HEK293T (cell line): Measurements from ENCODE around the gene KRTAP4-9.

ENCODE experiments used
- BHLHE40 ChIP-seq: fragments of 450-650 bp; IDR thresholded peaks from 2 replicates; pipeline ENCODE4 v1.6.1; 2016; ENCODE audit warnings: mild to moderate bottlenecking, moderate library complexity, borderline replicate concordance
- CTBP1 ChIP-seq: fragments of 450-650 bp; IDR thresholded peaks from 2 replicates; pipeline ENCODE4 v1.6.1; 2016; ENCODE audit warnings: borderline replicate concordance
- ELF4 ChIP-seq: fragments of 450-650 bp; IDR thresholded peaks from 2 replicates; pipeline ENCODE4 v1.6.1; 2017; ENCODE audit warnings: antibody characterized with exemption
- FOXA1 ChIP-seq: fragments of 450-650 bp; IDR thresholded peaks from 2 replicates; pipeline ENCODE4 v1.6.1; 2016; ENCODE audit warnings: mild to moderate bottlenecking
- FOXK2 ChIP-seq: fragments of 450-650 bp; IDR thresholded peaks from 2 replicates; pipeline ENCODE4 v1.6.1; 2016; ENCODE audit warnings: mild to moderate bottlenecking
- FOXM1 ChIP-seq: fragments of 450-650 bp; IDR thresholded peaks from 2 replicates; pipeline ENCODE4 v1.6.1; 2017; ENCODE audit warnings: mild to moderate bottlenecking, borderline replicate concordance
- HDGF ChIP-seq: fragments of 450-650 bp; IDR thresholded peaks from 2 replicates; pipeline ENCODE4 v1.6.1; 2017; ENCODE audit warnings: antibody characterized with exemption, borderline replicate concordance
- L3MBTL2 ChIP-seq: fragments of 450-650 bp; conservative IDR thresholded peaks from 2 replicates; pipeline ENCODE4 v1.6.1; 2016; ENCODE audit warnings: mild to moderate bottlenecking
- LEF1 ChIP-seq: fragments of 450-650 bp; IDR thresholded peaks from 2 replicates; pipeline ENCODE4 v1.6.1; 2017; ENCODE audit warnings: mild to moderate bottlenecking, borderline replicate concordance
- SP1 ChIP-seq: fragments of 450-650 bp; IDR thresholded peaks from 2 replicates; pipeline ENCODE4 v1.6.1; 2017
- SUZ12 ChIP-seq: fragments of 450-650 bp; IDR thresholded peaks from 2 replicates; pipeline ENCODE4 v1.6.1; 2016; ENCODE audit warnings: mild to moderate bottlenecking
- TARDBP ChIP-seq: fragments of 450-650 bp; IDR thresholded peaks from 2 replicates; pipeline ENCODE4 v1.6.1; 2016

DNA sequence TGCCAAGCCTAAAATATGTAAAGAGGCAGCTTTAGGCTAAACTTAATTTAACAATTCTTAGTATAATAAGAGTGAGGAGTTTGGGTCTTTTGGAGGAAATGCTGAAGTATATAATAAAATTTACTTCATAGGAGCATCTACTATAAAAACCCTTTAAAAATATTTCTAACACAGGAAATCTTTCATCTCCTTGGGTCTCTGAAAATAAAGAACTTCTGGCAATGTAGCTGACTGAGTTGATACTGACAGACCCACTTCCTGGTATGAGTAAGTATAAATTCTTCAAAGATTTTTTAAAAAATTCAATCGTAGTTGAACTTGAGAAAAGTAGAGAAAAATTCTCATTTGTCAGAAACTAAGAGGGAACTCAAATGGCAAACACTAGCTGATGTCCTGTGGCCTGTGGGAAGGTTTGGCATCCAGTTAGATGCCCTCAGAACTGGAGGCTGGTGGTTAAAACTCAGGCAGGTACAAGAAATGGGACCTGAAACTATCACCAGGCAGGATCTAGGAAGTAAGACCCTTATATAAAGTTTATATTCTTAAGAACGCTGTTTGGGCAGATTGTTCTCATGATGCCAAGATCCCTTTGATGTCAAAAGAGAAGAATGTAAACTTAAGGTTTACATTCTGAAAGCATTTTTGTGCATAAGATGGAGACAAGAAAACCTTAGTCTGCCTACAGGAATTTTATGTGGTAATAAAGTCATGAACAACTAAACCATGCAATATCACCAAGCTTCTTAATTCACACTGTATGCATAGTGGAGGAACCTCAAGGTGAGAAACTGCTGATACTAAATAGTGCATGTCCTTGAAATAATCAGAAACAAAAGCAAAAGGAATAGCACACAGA, 28.9 kb downstream of the KRTAP4-9 start:
- TF ChIP-seq ELF4 (no peak), BHLHE40 (no peak), L3MBTL2 (no peak), FOXA1 (no peak), TARDBP (no peak), SP1 (no peak), HDGF (no peak), CTBP1 (no peak), FOXM1 (no peak), FOXK2 (no peak), LEF1 (no peak), SUZ12 (no peak)
